GM19397 (cell line): ENCODE measurements around the gene FAM53B.
"Not testable (repeated sequence)": the region's sequence is repeated elsewhere in the genome, so short reads cannot be mapped to it uniquely, and the experiment has no call there.

ENCODE experiments used
- ATAC-seq: cut with Tn5 transposase; IDR thresholded peaks from one replicate; pipeline ENCODE4 v1.9.1; 2021; ENCODE audit warnings: mild to moderate bottlenecking, moderate library complexity; ENCODE audit not compliant: unreplicated experiment

FAM53B gene

DNA sequence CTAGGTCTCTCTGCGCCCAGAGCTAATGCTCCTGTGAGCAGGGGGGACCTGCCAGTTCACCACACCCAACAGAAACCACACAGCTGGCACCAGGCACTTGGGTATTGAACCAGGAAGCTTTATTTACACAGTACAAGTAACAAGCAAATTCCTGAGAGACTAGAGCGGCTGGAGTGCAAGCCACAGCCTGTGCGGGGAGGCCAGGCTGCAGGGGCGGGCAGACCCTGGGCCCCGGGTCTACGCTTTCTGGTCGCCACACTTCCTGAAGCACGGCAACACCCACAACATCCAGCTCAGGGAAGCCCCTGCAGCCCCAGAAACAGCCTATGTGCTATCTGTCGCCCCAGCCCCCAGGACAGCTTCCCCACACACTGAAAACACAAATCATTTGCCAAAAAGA is 125.0 kb downstream of the FAM53B start:
- ATAC-seq = no peak

DNA sequence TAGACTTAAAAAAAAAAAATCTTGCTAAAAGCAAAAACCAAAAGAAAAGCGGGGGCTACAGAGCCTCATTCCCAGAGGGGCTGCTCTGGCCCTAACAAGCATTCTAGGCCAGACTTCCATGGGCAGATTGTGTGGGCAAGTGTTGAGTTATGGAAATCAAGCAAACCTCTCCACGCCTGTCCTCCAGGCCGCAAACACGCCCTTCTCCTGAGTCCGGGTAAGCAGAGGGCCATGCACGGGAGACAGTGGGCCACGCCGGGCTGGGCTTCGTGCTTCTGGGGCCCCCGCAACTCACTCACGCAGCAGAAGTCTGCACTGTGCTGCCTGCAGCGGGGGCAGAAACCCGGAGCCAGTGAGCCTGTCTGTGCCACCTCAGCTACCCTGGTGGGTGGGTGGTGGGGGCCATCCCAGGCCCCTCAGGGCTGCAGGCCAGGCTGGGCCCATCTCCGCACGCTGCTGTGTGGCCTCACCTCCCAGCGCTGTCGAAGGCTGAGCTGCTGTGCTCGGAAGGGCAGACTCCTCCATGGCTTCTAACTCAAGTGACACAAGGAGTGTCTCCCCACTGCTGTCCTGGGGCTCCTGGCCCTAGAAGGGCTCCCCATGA is 125.6 kb downstream of the FAM53B start:
- ATAC-seq = no peak

DNA sequence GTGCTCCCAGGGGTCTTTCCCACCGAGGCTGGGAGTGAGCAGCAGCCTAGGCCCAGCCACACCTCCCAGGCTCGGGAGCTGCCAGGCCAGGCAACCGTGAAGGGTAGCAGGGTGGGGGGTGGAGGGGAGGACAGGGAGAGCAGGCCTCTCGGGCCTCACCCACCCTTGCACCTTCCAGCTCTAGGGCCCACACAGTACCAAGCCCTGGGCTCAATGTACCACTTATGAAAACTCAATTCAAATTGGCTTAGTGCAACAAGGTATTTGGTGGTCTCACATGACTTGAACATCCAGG is 127.4 kb downstream of the FAM53B start:
- ATAC-seq = no peak

DNA sequence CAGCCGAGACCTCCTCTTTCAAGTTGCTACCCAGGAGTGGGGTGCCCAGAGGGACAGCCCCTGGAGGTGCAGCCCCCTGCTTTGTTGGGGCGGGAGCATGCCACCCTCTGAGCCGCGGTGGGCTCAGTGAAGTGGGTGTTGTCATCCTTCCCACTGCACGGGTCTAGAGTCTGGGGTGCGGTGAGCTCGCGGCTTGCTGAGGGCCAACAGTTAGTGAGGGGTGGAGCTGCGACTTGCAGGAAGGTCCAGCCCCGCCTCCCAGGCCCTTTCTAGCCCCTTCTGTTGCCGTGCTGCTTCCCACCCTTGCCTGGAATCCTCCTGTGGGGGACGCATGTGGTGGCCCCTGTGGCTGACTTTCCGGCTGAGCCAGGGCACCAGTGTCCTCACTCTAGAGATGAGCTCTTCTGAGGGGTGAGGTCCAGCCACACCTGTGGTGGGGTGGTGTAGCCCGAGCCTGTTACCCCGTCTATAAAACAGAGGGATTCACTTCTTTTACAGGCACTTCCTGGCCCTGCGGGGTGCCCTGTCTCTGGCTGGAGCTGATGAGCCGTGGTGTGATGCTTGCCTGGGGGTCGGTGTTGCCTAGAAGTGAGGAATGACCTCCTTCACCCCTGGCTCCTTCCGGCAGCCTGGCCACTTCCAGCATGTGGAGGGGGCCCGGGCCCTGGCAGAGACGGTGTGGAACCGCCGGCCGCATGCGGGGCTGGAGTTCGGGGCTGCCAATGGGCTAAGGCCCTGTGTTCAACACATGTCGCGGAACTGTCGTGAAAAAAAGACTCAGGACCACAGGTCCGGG is 127.9 kb downstream of the FAM53B start:
- ATAC-seq = no peak

DNA sequence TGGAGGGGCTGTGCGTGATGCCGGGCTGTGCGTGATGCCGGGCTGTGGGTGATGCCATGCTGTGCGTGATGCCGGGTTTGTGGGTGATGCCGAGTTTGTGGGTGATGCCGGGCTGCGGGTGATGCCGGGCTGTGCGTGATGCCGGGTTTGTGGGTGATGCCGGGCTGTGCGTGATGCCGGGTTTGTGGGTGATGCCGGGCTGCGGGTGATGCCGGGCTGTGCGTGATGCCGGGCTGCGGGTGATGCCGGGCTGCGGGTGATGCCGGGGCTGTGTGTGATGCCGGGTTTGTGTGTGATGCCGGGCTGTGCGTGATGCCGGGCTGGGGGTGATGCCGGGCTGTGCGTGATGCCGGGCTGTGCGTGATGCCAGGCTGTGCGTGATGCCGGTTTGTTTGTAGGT is 128.9 kb downstream of the FAM53B start:
- no peak for ATAC-seq

DNA sequence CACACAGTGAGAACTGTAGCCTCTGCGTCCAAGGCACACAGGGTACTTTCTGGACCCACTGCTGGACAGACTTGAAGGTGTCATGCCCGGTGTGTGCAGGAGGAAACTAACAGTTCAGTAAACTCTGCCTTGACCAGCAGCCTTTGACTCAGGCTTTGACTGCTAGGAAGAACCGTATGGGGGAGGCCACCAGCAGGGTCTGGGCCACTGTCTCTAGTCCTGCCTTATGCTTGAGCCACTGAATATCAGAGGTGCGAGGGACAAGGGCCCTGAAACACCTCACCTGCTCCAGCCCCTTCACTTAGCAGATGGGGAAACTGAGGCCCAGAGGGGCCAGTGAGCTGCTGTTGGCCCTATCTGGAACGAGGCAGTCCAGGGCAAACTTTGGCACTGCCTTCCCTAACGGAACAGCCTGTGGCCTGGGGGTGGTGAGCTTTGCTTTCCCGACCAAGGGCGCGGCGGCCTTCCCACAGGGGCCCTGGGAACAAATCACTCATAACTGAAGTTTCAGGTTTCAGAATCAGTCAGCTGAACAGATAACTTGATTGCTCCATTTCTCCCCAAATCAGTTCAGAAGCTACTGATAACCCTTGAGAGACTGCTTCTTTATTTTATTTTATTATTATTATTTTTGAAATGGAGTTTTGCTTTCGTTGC is 130.0 kb downstream of the FAM53B start:
- ATAC-seq = no peak

DNA sequence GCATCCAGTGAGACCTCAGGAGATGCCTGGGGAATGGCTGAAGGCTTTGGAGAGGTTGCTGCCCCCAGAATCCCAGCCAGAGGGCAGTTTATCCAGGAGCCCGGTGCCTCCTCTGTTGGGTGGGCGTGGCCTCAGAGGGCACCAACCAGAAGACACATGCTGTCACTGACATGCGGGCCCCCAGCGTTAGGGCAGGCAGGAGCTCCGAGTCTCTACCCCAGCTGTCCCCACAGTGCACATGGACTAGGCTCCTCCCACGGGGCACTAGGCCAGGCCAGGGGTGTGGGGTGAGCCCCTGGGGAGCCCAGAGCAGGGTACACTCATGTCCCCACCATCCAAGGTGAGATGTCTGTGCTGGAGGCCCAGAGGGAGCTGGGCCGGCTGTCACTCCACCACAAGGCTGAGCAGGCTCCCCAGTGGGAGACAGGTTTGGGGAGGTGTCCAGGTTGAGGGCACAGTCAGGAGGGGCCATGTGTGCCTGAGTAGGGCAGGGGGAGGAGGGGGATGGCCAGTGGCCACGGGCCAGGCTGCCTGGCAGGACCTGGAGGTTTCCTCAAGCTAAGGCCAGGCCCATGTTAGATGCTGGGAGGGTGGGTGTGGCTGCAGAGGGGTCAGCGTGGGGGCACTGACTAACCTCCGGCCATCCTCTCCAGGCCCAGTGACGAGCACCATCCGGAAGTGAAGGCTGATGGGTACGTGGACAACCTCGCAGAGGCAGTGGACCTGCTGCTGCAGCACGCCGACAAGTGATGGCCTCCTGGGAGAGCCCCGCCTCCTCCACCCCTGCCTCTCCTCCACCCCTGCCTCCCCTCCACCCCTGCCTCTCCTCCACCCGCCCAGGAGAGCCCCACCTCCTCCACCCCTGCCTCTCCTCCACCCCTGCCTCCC is 131.3 kb downstream of the FAM53B start:
- ATAC-seq = no peak

DNA sequence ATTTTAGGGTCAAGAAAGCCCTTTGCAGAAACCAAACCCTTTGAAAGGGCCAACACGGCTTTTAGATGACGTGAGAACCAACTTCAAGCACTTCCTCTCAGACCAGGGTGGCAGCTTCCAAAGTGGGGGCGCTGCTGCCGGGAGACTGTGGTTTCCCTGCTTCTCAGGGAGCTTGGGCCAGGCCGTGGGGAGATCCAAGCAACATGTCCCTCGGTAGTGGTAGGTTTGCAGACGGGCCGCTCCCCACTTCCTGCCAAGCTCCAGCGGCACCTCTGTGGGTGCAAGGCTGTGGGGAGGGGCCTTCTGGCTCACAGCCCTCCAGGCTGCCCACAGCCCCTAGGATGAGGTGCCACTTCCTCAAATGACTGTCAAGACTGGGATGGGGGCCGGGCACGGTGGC is 132.4 kb downstream of the FAM53B start:
- no peak for ATAC-seq

DNA sequence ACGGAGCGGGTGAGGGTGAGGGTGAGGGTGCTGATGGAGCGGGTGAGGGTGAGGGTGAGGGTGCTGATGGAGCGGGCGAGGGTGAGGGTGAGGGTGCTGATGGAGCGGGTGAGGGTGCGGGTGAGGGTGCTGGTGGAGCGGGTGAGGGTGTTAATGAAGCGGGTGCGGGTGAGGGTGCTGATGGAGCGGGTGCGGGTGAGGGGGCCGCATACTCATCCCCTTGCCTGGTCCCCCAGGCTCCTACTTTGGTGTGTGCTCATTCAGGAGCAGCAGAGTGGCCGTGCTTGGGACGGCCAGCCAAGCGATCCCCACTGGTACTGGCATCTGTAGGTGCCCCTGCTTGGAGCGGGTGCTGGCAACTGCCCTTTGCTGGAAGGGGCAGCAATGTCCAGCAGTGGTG is 133.3 kb downstream of the FAM53B start:
- not testable (repeated sequence) for ATAC-seq

DNA sequence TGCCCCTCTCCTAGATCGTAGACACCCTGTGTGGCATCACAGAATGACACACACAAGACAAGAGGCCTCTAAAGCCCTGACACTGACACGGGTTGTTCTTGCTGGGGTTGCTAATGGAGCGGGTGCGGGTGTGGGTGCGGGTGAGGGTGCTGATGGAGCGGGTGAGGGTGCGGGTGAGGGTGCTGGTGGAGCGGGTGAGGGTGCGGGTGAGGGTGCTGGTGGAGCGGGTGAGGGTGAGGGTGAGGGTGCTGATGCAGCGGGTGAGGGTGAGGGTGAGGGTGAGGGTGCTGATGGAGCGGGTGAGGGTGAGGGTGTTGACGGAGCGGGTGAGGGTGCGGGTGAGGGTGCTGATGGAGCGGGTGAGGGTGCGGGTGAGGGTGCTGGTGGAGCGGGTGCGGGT is 134.0 kb downstream of the FAM53B start:
- not testable (repeated sequence) for ATAC-seq

DNA sequence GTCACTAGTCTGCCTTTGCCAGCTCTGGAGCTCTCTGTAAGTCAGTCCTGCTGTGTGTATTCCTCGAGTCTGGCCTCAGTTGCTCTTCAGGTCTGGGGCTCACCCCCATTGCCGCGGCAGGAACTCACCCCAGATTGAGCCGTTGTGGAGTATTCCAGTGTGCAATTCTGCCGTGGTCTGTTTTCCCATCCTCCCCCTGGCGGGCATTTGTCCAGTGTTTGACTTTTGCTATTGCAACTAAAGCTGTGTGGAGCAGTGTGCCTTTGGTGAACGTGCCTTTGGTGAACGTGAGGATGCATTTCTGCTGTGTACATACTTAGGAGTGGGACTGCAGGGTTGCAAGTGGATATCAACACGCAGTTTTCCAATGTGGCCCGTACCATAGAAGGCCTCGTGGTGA is 134.5 kb downstream of the FAM53B start:
- no peak for ATAC-seq

DNA sequence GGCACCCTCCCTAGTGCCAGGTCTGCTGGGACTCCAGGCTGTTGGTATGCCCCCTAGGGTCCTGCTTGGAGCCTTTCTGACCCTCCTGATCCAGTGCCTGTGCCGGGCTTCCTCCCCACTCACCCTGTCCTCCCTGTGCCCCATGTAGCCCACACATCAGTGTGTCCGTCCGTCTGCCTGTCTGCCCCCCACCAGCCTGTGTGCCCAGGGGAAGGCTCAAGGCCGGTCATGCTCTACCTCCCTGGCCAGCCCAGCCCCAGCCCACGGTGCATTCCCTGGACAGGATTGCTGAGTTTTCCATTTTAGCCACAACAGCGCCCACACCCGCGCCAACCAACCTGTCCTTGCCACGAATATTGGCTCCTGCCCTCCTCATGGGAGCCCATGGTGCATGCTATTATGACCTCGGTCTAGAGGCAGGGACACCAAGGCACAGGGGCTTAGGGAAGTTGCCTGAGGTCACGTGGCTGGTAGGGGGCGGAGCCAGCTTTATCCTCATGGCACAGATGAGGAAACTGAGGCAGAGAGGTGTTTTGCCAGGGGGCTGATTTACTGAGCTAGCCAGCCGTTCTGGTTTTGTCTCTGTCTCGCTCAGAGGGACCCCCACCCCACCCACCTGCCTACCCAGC is 136.0 kb downstream of the FAM53B start:
- no peak for ATAC-seq

DNA sequence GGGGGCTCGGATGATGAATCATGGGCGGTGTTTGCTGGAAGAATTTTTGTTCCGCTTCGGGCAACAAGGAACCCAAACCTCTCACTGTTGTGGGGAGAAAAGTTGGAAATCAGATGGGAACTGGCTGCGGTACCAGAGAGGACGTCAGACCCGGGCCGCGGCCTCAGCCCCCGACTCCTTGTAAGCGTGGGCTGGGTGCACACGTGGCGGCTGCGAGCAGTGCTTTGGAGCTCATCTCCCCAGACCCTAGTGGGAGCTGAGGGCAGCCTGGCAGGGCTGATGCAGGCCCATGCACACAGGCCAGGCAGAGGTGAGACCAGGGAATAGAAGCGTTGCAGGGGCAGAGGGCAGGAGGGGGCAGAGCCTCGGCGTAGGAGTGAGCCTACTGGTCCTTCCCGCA is 136.5 kb downstream of the FAM53B start:
- ATAC-seq = no peak

DNA sequence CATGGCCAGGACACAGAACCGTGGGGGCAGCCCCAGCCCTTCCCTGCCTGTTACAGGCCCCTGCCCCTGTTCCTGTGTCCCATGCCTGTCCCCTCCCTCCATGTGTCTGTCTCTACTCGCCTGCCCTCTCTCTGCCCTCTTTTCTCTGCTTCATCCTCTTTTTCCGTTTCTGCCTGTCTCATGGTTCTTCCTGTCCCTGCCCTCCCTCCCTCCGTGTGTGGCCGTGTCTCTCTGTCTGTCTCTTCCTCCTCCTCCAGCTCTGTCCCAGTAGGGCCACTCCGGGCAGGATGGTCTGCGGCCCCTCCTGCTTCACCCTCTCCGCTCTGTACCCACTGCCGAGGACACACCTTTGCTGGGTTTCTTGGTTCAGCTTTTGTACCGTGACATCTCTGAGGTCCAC is 137.4 kb downstream of the FAM53B start:
- no peak for ATAC-seq

DNA sequence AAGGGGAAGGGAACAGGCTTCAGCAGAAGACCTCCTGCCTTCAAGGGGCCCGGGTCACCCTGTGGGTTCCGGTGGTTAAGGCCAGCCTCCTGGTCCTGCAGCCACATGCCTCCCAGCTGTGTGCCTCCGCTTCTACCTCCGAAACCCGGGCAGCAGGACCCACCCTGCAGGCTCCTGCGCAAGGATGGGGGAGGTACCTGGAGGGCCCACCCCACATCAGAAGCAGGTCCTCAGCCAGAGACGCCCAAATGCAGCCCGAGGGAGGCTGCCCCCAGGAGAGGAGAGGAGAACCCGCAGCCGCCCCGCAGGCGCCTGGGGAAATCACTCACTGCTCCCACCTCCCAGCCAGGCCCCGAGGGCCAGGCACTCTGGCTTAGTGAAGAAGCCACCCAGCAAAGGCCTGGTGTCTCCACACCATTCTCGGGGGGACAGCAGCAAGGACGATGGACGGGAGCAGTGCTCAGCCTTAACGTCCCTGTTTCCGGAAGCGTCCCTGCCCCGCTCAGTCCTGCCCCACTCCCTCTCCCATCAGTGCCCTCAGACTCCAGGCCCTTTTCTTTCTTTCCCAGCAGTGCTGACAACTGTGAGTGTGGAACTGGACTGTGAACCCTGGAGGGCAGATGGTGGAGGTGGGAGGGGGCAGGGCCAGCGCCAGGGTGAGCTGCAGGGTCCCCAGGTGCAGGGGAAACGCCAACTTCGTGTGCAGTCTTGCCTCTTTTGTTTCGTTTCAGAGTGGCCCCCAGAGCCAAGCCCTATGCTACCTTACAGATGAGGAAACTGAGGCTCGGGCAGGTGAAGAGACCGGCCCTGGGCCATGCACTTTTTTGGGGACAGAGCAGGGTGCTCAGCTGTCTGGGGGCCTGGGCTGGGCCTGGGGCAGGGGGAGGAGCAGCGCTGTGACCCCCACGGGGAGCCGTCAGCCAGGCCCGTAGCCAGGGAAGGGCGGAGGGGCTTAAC is 138.0 kb downstream of the FAM53B start:
- no peak for ATAC-seq

DNA sequence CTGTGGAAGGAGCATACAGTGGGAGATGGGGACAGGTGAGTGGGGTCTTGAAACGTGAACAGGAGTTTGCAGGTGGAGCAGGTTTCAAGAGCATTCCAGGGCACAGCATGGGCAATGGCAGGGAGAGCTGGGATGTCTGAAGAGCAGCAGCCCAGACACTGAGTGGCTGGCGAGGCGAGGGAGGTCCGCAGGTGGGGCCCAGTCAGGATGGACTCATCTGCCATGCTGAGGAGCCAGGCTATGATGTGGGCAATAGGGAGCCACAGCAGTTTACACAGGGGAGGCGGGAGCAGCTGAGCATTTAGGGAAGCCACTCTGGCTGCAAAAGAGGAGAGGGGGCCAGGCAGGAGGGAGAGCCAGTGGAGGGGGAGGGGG is 138.7 kb downstream of the FAM53B start:
- no peak for ATAC-seq

DNA sequence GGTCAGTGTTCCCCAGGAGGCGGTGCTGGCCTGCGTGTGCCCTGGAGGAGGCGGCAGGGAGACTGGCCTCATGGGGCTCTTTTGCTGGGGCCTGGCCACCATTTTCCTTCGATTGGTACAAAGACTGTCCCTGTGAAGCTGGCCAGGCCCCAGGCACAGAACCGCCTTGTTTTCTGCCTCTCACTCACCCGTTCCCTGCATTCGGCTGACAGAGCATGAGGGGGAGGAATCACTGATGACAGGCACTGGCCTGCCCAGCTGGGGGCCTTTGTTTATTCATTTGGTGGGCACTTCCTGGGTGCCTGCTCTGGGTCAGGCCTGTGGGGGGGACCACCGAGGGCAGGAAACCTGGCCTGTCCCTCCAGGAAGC is 139.2 kb downstream of the FAM53B start:
- ATAC-seq = no peak

DNA sequence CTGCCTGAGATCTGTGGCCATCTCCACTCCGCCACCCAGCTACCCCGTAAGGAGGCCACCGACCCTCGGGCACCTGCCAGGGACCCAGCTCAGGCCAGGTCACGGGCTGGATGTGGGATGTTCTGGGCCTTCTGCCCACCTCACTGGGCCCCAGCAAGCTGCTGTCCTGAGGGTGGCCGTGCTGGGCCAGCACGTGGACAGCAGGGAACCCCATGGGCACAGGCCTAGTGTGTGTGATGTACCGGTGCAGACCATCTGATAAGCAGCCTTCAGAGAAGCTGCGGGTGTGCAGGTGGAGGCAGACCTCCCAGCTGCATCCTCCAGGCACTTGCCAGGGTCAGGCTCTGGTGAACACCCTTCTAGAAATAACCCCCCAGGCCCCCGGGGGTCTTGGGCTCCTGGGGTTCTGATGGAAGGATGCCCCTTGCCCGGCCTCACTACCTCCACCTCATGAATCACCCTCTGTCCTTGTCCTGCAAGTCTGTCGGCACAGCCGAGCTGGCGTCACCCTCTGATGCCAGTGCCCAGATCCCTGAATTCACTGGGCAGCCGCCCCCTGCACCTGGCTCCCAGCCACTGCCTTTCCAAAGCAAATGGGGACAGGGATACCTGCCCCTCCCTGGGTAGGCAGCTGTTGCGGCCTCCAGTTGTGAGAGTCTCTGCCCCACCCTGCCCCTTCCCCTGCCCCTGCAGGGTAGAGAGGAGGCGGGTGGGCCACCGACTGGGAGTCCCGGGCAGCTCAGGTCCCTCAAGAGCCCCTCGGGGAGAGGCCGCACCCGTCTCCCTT is 139.8 kb downstream of the FAM53B start:
- no peak for ATAC-seq
